H9 (cell line): ENCODE measurements around the gene C6orf15. TPM values are rescaled to one million over a fixed set of nuclear protein-coding genes. Genes with fewer than 3 reads are reported as not detected.

Source experiments
- DNase-seq: peaks from one replicate; pipeline ENCODE4 v3.0.0-alpha.2; 2017
- H2AFZ ChIP-seq: one replicate; pipeline ENCODE4 v1.6.1; 2013; ENCODE audit warnings: mild to moderate bottlenecking, low read length, control low read depth, moderate library complexity
- H2AK5ac ChIP-seq: 2 replicates; pipeline ENCODE4 v1.6.1; 2013; ENCODE audit warnings: low read length, control low read depth, mixed read lengths; ENCODE audit not compliant: insufficient read length
- H2BK120ac ChIP-seq: one replicate; pipeline ENCODE4 v1.6.1; 2013; ENCODE audit warnings: low read depth, mild to moderate bottlenecking, low read length, control low read depth, inconsistent platforms; ENCODE audit not compliant: poor library complexity, severe bottlenecking
- H2BK12ac ChIP-seq: 2 replicates; pipeline ENCODE4 v1.6.1; 2013; ENCODE audit warnings: low read length, control low read depth, mixed read lengths, low read depth; ENCODE audit not compliant: insufficient read length
- H2BK15ac ChIP-seq: 2 replicates; pipeline ENCODE4 v1.6.1; 2013; ENCODE audit warnings: low read depth, low read length, control low read depth
- H2BK20ac ChIP-seq: one replicate; pipeline ENCODE4 v1.6.1; 2013; ENCODE audit warnings: low read depth, mild to moderate bottlenecking, low read length, control low read depth, inconsistent platforms; ENCODE audit not compliant: poor library complexity, severe bottlenecking
- H2BK5ac ChIP-seq: 2 replicates; pipeline ENCODE4 v1.6.1; 2013; ENCODE audit warnings: low read length, control low read depth, mixed read lengths; ENCODE audit not compliant: insufficient read length
- H3K14ac ChIP-seq: 2 replicates; pipeline ENCODE4 v1.6.1; 2013; ENCODE audit warnings: low read length, control low read depth; ENCODE audit not compliant: insufficient read depth
- H3K18ac ChIP-seq: 2 replicates; pipeline ENCODE4 v1.6.1; 2013; ENCODE audit warnings: low read depth, mild to moderate bottlenecking, mixed read lengths, low read length, control low read depth; ENCODE audit not compliant: insufficient read length
- H3K23ac ChIP-seq: 2 replicates; pipeline ENCODE4 v1.6.1; 2013; ENCODE audit warnings: low read length, control low read depth, mixed read lengths, low read depth; ENCODE audit not compliant: insufficient read length
- H3K23me2 ChIP-seq: 2 replicates; pipeline ENCODE4 v1.6.1; 2013; ENCODE audit warnings: low read depth, mild to moderate bottlenecking, mixed read lengths, low read length, control low read depth; ENCODE audit not compliant: insufficient read length, poor library complexity, severe bottlenecking
- H3K27ac ChIP-seq: 2 replicates; pipeline ENCODE4 v1.5.1; 2013; ENCODE audit warnings: low read length, control low read depth, mixed read lengths, low read depth; ENCODE audit not compliant: insufficient read length
- H3K27me3 ChIP-seq: 2 replicates; pipeline ENCODE4 v1.6.1; 2013; ENCODE audit warnings: low read length, control low read depth, inconsistent platforms; ENCODE audit not compliant: insufficient read depth
- H3K4ac ChIP-seq: 2 replicates; pipeline ENCODE4 v1.6.1; 2013; ENCODE audit warnings: low read depth, mild to moderate bottlenecking, control low read depth, inconsistent platforms, low read length, moderate library complexity
- H3K4me1 ChIP-seq: 2 replicates; pipeline ENCODE4 v1.6.1; 2013; ENCODE audit warnings: low read length, control low read depth, inconsistent platforms; ENCODE audit not compliant: insufficient read depth
- H3K4me2 ChIP-seq: 2 replicates; pipeline ENCODE4 v1.6.1; 2013; ENCODE audit warnings: low read length, control low read depth, mixed read lengths; ENCODE audit not compliant: insufficient read length, insufficient read depth
- H3K56ac ChIP-seq: 2 replicates; pipeline ENCODE4 v1.6.1; 2013; ENCODE audit warnings: low read depth, mild to moderate bottlenecking, mixed read lengths, low read length, control low read depth; ENCODE audit not compliant: insufficient read length
- H3K79me1 ChIP-seq: 2 replicates; pipeline ENCODE4 v1.6.1; 2013; ENCODE audit warnings: low read depth, mild to moderate bottlenecking, moderate library complexity, low read length, control low read depth, inconsistent platforms; ENCODE audit not compliant: insufficient read depth, poor library complexity, severe bottlenecking
- H3K79me2 ChIP-seq: 2 replicates; pipeline ENCODE4 v1.6.1; 2013; ENCODE audit warnings: low read length, control low read depth, inconsistent platforms; ENCODE audit not compliant: insufficient read depth
- H3K9ac ChIP-seq: 2 replicates; pipeline ENCODE4 v1.6.1; 2013; ENCODE audit warnings: low read length, control low read depth, mixed read lengths; ENCODE audit not compliant: insufficient read length; ENCODE audit errors: extremely low read depth
- H3K9me3 ChIP-seq: one replicate; pipeline ENCODE4 v1.6.1; 2013; ENCODE audit warnings: low read depth, low read length, inconsistent platforms; ENCODE audit not compliant: control insufficient read depth
- H3T11ph ChIP-seq: one replicate; pipeline ENCODE4 v1.6.1; 2013; ENCODE audit warnings: mild to moderate bottlenecking, low read length, control low read depth, inconsistent platforms
- H4K20me1 ChIP-seq: one replicate; pipeline ENCODE4 v1.6.1; 2013; ENCODE audit not compliant: control insufficient read depth, insufficient read length, insufficient read depth
- H4K5ac ChIP-seq: 2 replicates; pipeline ENCODE4 v1.6.1; 2013; ENCODE audit warnings: low read depth, mild to moderate bottlenecking, mixed read lengths, low read length, control low read depth; ENCODE audit not compliant: insufficient read length
- H4K8ac ChIP-seq: replicated peaks from 2 replicates; pipeline ENCODE4 v1.6.1; 2013; ENCODE audit warnings: low read length, control low read depth, mixed read lengths, low read depth; ENCODE audit not compliant: insufficient read length
- H4K91ac ChIP-seq: 2 replicates; pipeline ENCODE4 v1.6.1; 2013; ENCODE audit warnings: low read depth, mild to moderate bottlenecking, moderate library complexity, mixed read lengths, low read length, control low read depth; ENCODE audit not compliant: insufficient read length
- H3K27ac Mint-ChIP-seq, 3 experiments: 2 replicates in 2 of 3; 3 replicates in 1 of 3; pipeline ENCODE4 v1.8.0; 2020 to 2021; ENCODE audit warnings: mixed read lengths in 3 of 3, mild to moderate bottlenecking in 1 of 3, moderate library complexity in 1 of 3
- H3K27me3 Mint-ChIP-seq: 2 replicates; pipeline ENCODE4 v1.8.0; 2021; ENCODE audit warnings: low read depth, mild to moderate bottlenecking, moderate library complexity, mixed read lengths
- H3K36me3 Mint-ChIP-seq, 3 experiments: 2 replicates in 2 of 3; 3 replicates in 1 of 3; pipeline ENCODE4 v1.8.0; 2020 to 2021; ENCODE audit warnings: low read depth in 3 of 3, mixed read lengths in 3 of 3; ENCODE audit not compliant: insufficient read depth in 1 of 3
- H3K4me1 Mint-ChIP-seq, 2 experiments: 2 replicates each; pipeline ENCODE4 v1.8.0; 2020; ENCODE audit warnings: mixed read lengths in 2 of 2
- H3K4me3 Mint-ChIP-seq, 2 experiments: 2 replicates in 1 of 2; 3 replicates in 1 of 2; pipeline ENCODE4 v1.8.0; 2020 to 2021; ENCODE audit warnings: mild to moderate bottlenecking in 2 of 2, mixed read lengths in 2 of 2, moderate library complexity in 1 of 2
- H3K9me3 Mint-ChIP-seq, 2 experiments: 2 replicates in 1 of 2; 3 replicates in 1 of 2; pipeline ENCODE4 v1.8.0; 2020; ENCODE audit warnings: mild to moderate bottlenecking in 2 of 2, mixed read lengths in 2 of 2, moderate library complexity in 1 of 2
- CTCF ChIP-seq: fragments of 200-600 bp; sonication (generic); conservative IDR thresholded peaks from 3 replicates; pipeline ENCODE4 v1.8.0; 2021; ENCODE audit warnings: antibody characterized with exemption, mild to moderate bottlenecking
- WGBS: extraction: QIAGEN DNeasy Blood & Tissue Kit; methylation state at CpG from one replicate; pipeline ENCODE4 v1.1.7; 2013; ENCODE audit warnings: missing lambda C conversion rate, low lambda C conversion rate, mixed read lengths; ENCODE audit not compliant: insufficient read length; ENCODE audit errors: extremely low coverage; 5-methylcytosine and 5-hydroxymethylcytosine counted together
- total RNA-seq: library from RNA; stranded (reverse); gene quantifications from 2 replicates; pipeline ENCODE4 v1.2.1, GENCODE V29; 2021

The C6orf15 gene
- total RNA-seq, 1 experiment from 2014 or later, result not detected

DNA sequence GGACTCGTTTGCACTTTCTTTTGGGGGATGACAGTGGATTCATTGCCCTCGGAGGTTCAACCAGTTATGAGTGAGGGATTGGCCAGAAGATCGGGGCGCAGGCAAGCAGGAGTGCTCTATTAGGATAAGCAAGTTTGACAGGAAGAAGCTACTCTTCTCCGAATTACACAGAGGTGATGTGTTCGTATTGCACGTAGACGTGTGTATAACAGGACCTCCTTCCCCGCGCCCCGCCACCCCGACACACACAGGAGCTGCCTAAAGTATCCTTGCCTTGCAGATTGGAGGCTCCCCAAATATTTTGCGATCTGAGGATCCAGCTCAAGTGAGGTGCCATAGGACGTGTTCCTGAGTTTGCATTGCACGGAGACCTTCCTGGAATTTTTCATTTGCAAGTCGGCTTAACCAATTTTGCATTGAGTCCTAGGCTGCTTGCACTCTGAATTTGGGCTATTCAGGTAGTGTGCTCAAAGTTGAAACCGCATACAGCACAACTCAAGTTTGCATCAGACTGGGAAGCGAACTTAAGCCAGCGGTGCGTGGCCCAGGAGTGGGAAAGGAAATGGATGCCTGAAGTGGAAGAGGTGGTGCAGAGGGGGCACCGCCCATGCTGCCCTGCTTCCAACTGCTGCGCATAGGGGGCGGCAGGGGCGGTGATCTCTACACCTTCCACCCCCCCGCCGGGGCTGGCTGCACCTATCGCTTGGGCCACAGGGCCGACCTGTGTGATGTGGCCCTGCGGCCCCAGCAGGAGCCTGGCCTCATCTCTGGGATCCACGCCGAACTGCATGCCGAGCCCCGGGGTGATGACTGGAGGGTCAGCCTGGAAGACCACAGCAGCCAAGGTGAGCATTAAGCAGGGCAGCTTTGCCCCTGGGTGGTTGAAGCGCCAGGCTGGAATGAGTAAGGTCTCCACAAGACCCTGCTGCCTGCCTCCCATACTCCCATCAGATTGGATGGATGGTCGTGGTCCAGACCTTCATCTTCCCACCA is 46.8 kb upstream of the C6orf15 start:
- peak; percentile 78 for DNase-seq
- H3K4me1 ChIP-seq, result peaks cover 11% of the 10 kb centered on the region; the same call in 1 of the 2 replicates
- no peak overlapping the region for H4K91ac ChIP-seq
- no peak overlapping the region for H2BK20ac ChIP-seq
- H2AK5ac ChIP-seq, result no peak overlapping the region
- peak; percentile 54 for TF ChIP-seq CTCF
- no peak overlapping the region for H2BK120ac ChIP-seq
- peaks cover 2% of the 10 kb centered on the region; the same call in 1 of the 2 replicates for H3K27me3 Mint-ChIP-seq
- H3K27ac ChIP-seq, result no peak overlapping the region
- H3K27me3 ChIP-seq, result no peaks in the 10 kb centered on the region
- H2BK5ac ChIP-seq, result no peak overlapping the region
- H2BK12ac ChIP-seq, result no peak overlapping the region
- no peaks in the 10 kb centered on the region for H3K9me3 ChIP-seq
- no peak overlapping the region for H3K56ac ChIP-seq
- peaks cover 14% of the 10 kb centered on the region for H3K23me2 ChIP-seq
- no peak overlapping the region for H3T11ph ChIP-seq
- no peaks in the 10 kb centered on the region for H3K9me3 Mint-ChIP-seq
- no peaks in the 10 kb centered on the region for H4K20me1 ChIP-seq
- peak overlapping the region; percentile 93 for H3K4me2 ChIP-seq
- H2AFZ ChIP-seq, result no peak overlapping the region
- no peak overlapping the region for H3K23ac ChIP-seq
- peak overlapping the region; percentile 92 for H3K4me3 Mint-ChIP-seq
- peak overlapping the region; percentile 2 for H3K9ac ChIP-seq
- H3K4me1 Mint-ChIP-seq, result peaks cover 35 to 47% of the 10 kb centered on the region in 2 experiments
- no peak overlapping the region for H3K14ac ChIP-seq
- no peak overlapping the region for H3K18ac ChIP-seq
- H4K5ac ChIP-seq, result no peak overlapping the region
- no peaks in the 10 kb centered on the region for H3K79me2 ChIP-seq
- no peaks in the 10 kb centered on the region for H3K79me1 ChIP-seq
- H3K4ac ChIP-seq, result no peak overlapping the region
- WGBS, result no CpG with 5 or more reads among the region's 35 CpGs
- H4K8ac ChIP-seq, result no peak overlapping the region
- H2BK15ac ChIP-seq, result no peak overlapping the region
- H3K36me3 Mint-ChIP-seq, result peaks cover 28 to 59% (median 54%) of the 10 kb centered on the region in 3 experiments; a peak in 6 of 7 replicates
- H3K27ac Mint-ChIP-seq, result peak overlapping the region in 2 of 3 experiments; percentile 41 to 94; a peak in 4 of 7 replicates
